Right lobe of liver (tissue), 6 donors: ENCODE results near the gene CLIC5. TPM values are rescaled to one million over a fixed set of nuclear protein-coding genes. Genes with fewer than 3 reads are reported as not detected.
A peak's percentile ranks its signal among the peaks of the same experiment; 100 is the strongest.

Experiments
- ATAC-seq, 4 donors: fragments of 200-7000 bp; cut with Tn5 transposase; one replicate each; pipeline ENCODE4 v1.9.1; 2020; ENCODE audit warnings: mild to moderate bottlenecking in 4 of 4, moderate library complexity in 4 of 4
- DNase-seq, 3 donors: peaks; one replicate each; pipeline ENCODE4 v3.0.0-alpha.2; 2020
- H3K27ac ChIP-seq, 3 donors: fragments of 200-600 bp; one replicate each; pipeline ENCODE4 v1.8.0; 2022
- H3K27me3 ChIP-seq, 2 donors: fragments of 200-600 bp; one replicate each; pipeline ENCODE4 v1.8.0; 2022
- H3K36me3 ChIP-seq, 4 donors: fragments of 200-600 bp; sonication (generic) in 1 of 4; one replicate each; pipeline versions ENCODE4 v1.5.1 to v1.8.0; 2017 to 2022; ENCODE audit warnings: control low read depth in 1 of 4
- H3K4me1 ChIP-seq, 4 donors: fragments of 200-600 bp; sonication (generic) in 1 of 4; one replicate each; pipeline versions ENCODE4 v1.5.1 to v1.8.0; 2017 to 2022; ENCODE audit warnings: control low read depth in 1 of 4
- H3K4me3 ChIP-seq, 3 donors: fragments of 200-600 bp; one replicate each; pipeline ENCODE4 v1.8.0; 2022
- H3K9me3 ChIP-seq, 4 donors: fragments of 200-600 bp; sonication (generic) in 1 of 4; one replicate each; pipeline versions ENCODE4 v1.5.1 to v1.8.0; 2017 to 2022; ENCODE audit warnings: control low read depth in 1 of 4
- CTCF ChIP-seq, 4 donors: fragments of 200-600 bp in 3 of 4; fragments of 450-650 bp in 1 of 4; IDR thresholded peaks; one replicate each; pipeline versions ENCODE4 v1.5.1 to v1.8.0; 2016 to 2022; ENCODE audit warnings: antibody characterized with exemption in 4 of 4, mild to moderate bottlenecking in 2 of 4
- POLR2A ChIP-seq: fragments of 450-650 bp; IDR thresholded peaks from one replicate; pipeline ENCODE4 v1.6.1; 2017; ENCODE audit warnings: antibody characterized with exemption, mild to moderate bottlenecking
- WGBS: methylation state at CpG from one replicate; pipeline ENCODE4 v1.1.6; 2018; ENCODE audit warnings: low coverage, low lambda C conversion rate; ENCODE audit not compliant: insufficient coverage; ENCODE audit errors: missing lambda C conversion rate; 5-methylcytosine and 5-hydroxymethylcytosine counted together
- intact Hi-C, 2 donors: fragments of 100-400 bp; cut with DNase I; formaldehyde crosslinking; loops; one replicate each; pipeline versions ENCODE4 v1.11.2 to v1.14.1; 2022
- total RNA-seq, 6 experiments: library from RNA; depleted of rRNA in 2 of 6; stranded (reverse); fragments of >200 nt in 2 of 6; fragmentation: NEBNext Ultra II Directional in 3 of 6; extraction: Animal tissue kit (Norgen Biotek cat#: 25700) in 3 of 6; gene quantifications; one replicate each; pipeline versions ENCODE4 v1.1.0 to v1.2.4, GENCODE V29; 2016 to 2023
- donor health status: DM: no; HTN: yes; CAD: no.
- donor health status: DM: no; HTN: no; CAD: no.
- donor health status: DM: no; HTN: no; CAD: no.
- donor health status: DM: no; HTN: yes; CAD: no.
- donor health status: DM: no; HTN: yes; CAD: no.

Gene CLIC5
- total RNA-seq, 6 experiments from 2014 or later, result 0.18 to 0.42 (median 0.29) TPM

- no peak overlapping the region for H3K4me3 ChIP-seq
- no peaks in the 10 kb centered on the region for H3K9me3 ChIP-seq
- no peak for DNase-seq
- WGBS, result 75% methylated on average over 1 of the region's 1 CpG
- H3K27ac ChIP-seq, result no peak overlapping the region
- intact Hi-C loops, result no loop called here
- TF ChIP-seq POLR2A, result no peak
- no peak for TF ChIP-seq CTCF (IDR thresholded peaks at IDR 0.05)
- ATAC-seq, result no peak
- no peaks in the 10 kb centered on the region for H3K27me3 ChIP-seq
- H3K4me1 ChIP-seq, result no peaks in the 10 kb centered on the region
- H3K36me3 ChIP-seq, result no peaks in the 10 kb centered on the region
Observed at GRCh38 chr6:45851034-45851400, 164.6 kb downstream of the CLIC5 start.

- no peak overlapping the region for H3K27ac ChIP-seq
- TF ChIP-seq POLR2A (no peak), CTCF (IDR thresholded peaks at IDR 0.05) (no peak)
- WGBS, result 39% methylated on average over 8 of the region's 8 CpGs
Observed at GRCh38 chr6:45850378-45851033, 165.2 kb downstream of the CLIC5 start.

GRCh38 chr6:45845567-45845966 lies 170.1 kb downstream of the CLIC5 start:
- Histone ChIP-seq H3K9me3 (no peaks in the 10 kb centered on the region), H3K4me3 (no peak overlapping the region), H3K36me3 (no peaks in the 10 kb centered on the region), H3K27me3 (no peaks in the 10 kb centered on the region), H3K4me1 (peaks cover 0 to 9% (median 0%) of the 10 kb centered on the region in 4 donors), H3K27ac (no peak overlapping the region)
- DNase-seq, result no peak
- peak in 1 of 4 donors; percentile 47 for ATAC-seq
- no peak for TF ChIP-seq POLR2A
- no peak for TF ChIP-seq CTCF (IDR thresholded peaks at IDR 0.05)
- 31% methylated on average over 1 of the region's 1 CpG for WGBS
- intact Hi-C loops, result no loop called here

More at GRCh38 chr6:45850378-45851033, 165.2 kb downstream of the CLIC5 start:
- Histone ChIP-seq H3K27me3 (no peaks in the 10 kb centered on the region), H3K9me3 (no peaks in the 10 kb centered on the region), H3K4me1 (no peaks in the 10 kb centered on the region), H3K4me3 (no peak overlapping the region), H3K36me3 (no peaks in the 10 kb centered on the region)
- ATAC-seq (no peak), DNase-seq (no peak)
- intact Hi-C loops, result no loop called here

GRCh38 chr6:45844986-45845385 lies 170.7 kb downstream of the CLIC5 start:
- intact Hi-C loops, result no loop called here
- DNase-seq, result no peak
- peaks cover 0 to 9% (median 0%) of the 10 kb centered on the region in 4 donors for H3K4me1 ChIP-seq
- no peak overlapping the region for H3K27ac ChIP-seq
- no peak for TF ChIP-seq CTCF (IDR thresholded peaks at IDR 0.05)
- TF ChIP-seq POLR2A, result no peak
- no peak for ATAC-seq
- no peak overlapping the region for H3K4me3 ChIP-seq
- 78% methylated on average over 8 of the region's 8 CpGs for WGBS
- no peaks in the 10 kb centered on the region for H3K27me3 ChIP-seq
- H3K9me3 ChIP-seq, result no peaks in the 10 kb centered on the region
- no peaks in the 10 kb centered on the region for H3K36me3 ChIP-seq
